Lower leg skin (tissue), 4 donors: ENCODE results near the gene B4GALT3. TPM values are rescaled to one million over a fixed set of nuclear protein-coding genes. Genes with fewer than 3 reads are reported as not detected.
A peak's percentile ranks its signal among the peaks of the same experiment; 100 is the strongest.

Experiments
- DNase-seq, 2 donors: peaks; one replicate each; pipeline ENCODE4 v3.0.0-alpha.2; 2019; ENCODE audit warnings: low spot score in 2 of 2
- H3K4me3 ChIP-seq: fragments of 200-600 bp; sonication (generic); 2 replicates; pipeline ENCODE4 v1.5.1; 2017; ENCODE audit warnings: mild to moderate bottlenecking, low read depth; ENCODE audit not compliant: poor library complexity, severe bottlenecking
- POLR2A ChIP-seq, 2 donors: fragments of 450-650 bp; IDR thresholded peaks; one replicate each; pipeline ENCODE4 v1.6.1; 2016 to 2017; ENCODE audit warnings: antibody characterized with exemption in 2 of 2, mild to moderate bottlenecking in 1 of 2, moderate library complexity in 1 of 2
- WGBS, 2 donors: methylation state at CpG; one replicate each; pipeline ENCODE4 v1.1.5; 2018; 5-methylcytosine and 5-hydroxymethylcytosine counted together
- intact Hi-C: fragments of 100-400 bp; cut with DNase I; formaldehyde crosslinking; loops from one replicate; pipeline ENCODE4 v1.15.0; 2023; ENCODE audit warnings: low total_unique reads
- total RNA-seq, 4 donors: library from RNA; depleted of rRNA; stranded (reverse); fragments of >200 nt; gene quantifications; one replicate each; pipeline ENCODE4 v1.1.0, GENCODE V29; 2016
- TF ChIP-seq, protein P1 (sequence below), 3 donors: fragments of 450-650 bp; IDR thresholded peaks; one replicate each; pipeline ENCODE4 v1.5.1; 2016; ENCODE audit warnings: antibody characterized with exemption in 3 of 3, mild to moderate bottlenecking in 3 of 3, moderate library complexity in 2 of 3

The B4GALT3 gene
- total RNA-seq, 4 donors from 2014 or later, result 40.9 to 49.9 (median 44.0) TPM

DNA sequence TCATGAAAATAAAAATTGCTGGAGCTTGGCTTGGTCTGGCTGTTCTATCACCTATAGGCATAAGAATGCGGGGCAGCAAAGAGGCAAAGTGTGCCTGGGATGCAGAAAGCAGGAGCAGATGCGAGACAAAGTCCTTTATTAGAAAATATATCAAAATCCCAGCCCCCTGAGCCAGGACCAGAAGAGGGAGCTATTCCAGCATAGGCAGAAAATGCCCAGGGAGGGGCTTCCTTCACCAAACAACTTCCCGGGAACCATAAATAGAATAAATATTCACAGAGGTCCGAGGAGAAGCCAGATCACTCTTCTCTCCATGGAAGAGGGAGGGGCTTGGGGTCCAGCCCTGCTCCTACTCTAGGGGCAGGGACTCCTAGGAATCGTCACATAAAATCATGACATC is 6.1 kb downstream of the B4GALT3 start:
- no peak overlapping the region for H3K4me3 ChIP-seq
- TF ChIP-seq, protein P1, sequence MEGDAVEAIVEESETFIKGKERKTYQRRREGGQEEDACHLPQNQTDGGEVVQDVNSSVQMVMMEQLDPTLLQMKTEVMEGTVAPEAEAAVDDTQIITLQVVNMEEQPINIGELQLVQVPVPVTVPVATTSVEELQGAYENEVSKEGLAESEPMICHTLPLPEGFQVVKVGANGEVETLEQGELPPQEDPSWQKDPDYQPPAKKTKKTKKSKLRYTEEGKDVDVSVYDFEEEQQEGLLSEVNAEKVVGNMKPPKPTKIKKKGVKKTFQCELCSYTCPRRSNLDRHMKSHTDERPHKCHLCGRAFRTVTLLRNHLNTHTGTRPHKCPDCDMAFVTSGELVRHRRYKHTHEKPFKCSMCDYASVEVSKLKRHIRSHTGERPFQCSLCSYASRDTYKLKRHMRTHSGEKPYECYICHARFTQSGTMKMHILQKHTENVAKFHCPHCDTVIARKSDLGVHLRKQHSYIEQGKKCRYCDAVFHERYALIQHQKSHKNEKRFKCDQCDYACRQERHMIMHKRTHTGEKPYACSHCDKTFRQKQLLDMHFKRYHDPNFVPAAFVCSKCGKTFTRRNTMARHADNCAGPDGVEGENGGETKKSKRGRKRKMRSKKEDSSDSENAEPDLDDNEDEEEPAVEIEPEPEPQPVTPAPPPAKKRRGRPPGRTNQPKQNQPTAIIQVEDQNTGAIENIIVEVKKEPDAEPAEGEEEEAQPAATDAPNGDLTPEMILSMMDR (IDR thresholded peaks at IDR 0.05), result no peak
- no peak for TF ChIP-seq POLR2A (IDR thresholded peaks at IDR 0.05)
- no peak for DNase-seq
- intact Hi-C loops, result no loop called here
- 58% methylated on average over 5 of the region's 5 CpGs for WGBS, 2 donors

DNA sequence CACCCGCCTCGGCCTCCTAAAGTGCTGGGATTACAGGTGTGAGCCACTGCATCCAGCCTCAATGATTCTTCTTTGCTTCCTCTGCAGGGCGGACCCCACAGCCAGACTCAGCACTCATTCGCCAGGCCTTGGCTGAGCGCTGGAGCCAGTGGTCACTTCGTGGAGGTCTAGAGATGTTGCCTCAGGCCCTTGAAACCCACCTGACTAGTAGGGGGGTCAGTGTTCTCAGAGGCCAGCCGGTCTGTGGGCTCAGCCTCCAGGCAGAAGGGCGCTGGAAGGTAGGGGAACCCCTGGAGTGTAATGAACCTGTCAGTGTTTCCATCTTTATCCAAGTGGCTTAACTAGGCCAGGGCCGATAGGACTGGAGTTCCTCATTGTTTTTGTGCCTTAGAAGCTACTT is 8.4 kb downstream of the B4GALT3 start:
- intact Hi-C loops, result no loop called here
- no peak overlapping the region for H3K4me3 ChIP-seq
- no peak for DNase-seq
- WGBS, 2 donors, result 94% methylated on average over 9 of the region's 9 CpGs
- TF ChIP-seq POLR2A (IDR thresholded peaks at IDR 0.05), result no peak
- TF ChIP-seq, protein P1 (IDR thresholded peaks at IDR 0.05), result no peak

DNA sequence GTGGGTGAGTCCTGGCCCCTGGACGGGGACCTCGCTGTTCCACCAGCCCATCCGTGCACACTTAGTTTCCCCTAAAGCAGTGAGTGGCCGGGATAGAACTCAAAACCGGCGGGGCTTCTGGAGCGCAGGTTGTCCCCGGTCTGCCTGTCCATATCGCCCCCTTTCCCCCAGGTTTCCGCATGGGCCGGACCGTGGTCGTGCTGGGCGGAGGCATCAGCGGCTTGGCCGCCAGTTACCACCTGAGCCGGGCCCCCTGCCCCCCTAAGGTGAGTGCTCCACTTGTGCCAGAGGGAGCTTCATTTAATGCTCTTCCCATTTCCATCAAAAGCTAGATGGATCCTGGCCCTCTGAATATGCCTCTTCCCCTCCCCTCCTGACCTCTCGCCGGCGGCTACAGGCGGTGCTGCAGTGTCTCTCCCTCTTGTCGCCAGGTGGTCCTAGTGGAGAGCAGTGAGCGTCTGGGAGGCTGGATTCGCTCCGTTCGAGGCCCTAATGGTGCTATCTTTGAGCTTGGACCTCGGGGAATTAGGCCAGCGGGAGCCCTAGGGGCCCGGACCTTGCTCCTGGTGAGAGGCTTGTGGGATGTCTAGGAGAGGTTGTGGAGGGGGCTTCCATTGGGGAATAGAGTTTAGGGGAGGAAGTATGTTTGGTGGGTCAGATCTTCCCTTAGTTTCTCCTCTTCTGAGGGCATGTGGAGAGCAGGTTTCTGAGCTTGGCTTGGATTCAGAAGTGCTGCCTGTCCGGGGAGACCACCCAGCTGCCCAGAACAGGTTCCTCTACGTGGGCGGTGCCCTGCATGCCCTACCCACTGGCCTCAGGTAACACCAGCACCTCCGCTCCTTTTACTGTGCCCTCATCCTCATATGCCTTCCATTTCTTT is 10.4 kb downstream of the B4GALT3 start:
- H3K4me3 ChIP-seq, result peak overlapping the region; percentile 59
- TF ChIP-seq, protein P1 (IDR thresholded peaks at IDR 0.05), result no peak
- TF ChIP-seq POLR2A (IDR thresholded peaks at IDR 0.05), result no peak
- intact Hi-C loops, result no loop called here
- no peak for DNase-seq
- WGBS, 2 donors, result 4 to 5% methylated on average over 33 of the region's 33 CpGs

DNA sequence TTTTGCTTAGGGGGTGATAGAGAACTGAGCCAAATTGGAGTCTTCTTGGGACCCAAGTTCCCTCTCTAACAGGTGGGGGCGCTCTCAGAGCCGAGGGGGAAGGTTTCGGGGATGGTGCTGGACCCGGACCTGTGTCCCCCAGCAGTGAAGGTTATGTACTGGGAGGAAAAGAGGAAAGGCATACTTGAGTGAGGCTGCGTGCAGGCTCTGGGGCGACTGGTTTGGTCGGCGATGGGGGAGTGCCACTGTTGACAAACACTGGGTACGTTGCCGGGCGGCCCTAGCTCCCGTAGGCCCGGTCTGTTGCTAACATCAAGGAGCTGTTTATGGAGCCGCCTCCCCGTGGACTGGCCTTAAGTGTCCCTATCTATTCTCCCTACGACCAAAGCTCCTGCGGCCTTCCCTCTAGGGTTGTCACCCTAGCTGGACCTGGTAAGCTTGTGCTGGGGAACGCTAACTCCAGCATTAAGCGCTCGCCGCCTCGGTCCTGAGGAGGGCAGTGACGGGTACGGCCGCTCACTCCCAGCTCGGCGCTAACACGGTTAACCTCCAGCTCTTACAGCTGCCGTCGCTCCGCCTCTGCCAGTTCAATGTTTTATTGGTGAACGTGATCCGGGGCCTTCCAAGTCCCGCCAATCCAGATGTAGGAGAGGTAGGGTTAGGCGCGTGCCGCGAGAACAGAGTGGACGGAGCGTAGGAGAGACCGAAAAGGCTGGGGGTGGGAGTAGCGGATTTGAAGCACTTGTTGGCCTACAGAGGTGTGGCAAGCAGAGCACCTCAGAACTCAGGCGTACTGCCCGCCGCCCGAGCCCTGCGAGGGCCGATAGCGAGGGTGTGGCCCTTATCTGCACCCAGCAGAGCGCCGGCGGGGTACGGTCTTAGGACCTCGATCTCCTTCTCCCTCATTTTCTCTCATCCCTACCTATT is 11.3 kb downstream of the B4GALT3 start, which contains the start of gene PPOX:
Gene PPOX, plus strand, starts transcription at position 685 of the 927 bp plus-strand sequence. CDS start 422 bp downstream, outside the sequence.
- peak within 1 kb of the TSS; percentile 59 for H3K4me3 ChIP-seq
- peak; percentile 98 to 99 for DNase-seq
- WGBS, 2 donors, result 0 to 1% methylated on average over 46 to 49 of the region's 54 CpGs
- TF ChIP-seq POLR2A (IDR thresholded peaks at IDR 0.05), result peak in 1 of 2 donors; percentile 14
- TF ChIP-seq, protein P1 (IDR thresholded peaks at IDR 0.05), result no peak
- intact Hi-C loops, result no loop called here

DNA sequence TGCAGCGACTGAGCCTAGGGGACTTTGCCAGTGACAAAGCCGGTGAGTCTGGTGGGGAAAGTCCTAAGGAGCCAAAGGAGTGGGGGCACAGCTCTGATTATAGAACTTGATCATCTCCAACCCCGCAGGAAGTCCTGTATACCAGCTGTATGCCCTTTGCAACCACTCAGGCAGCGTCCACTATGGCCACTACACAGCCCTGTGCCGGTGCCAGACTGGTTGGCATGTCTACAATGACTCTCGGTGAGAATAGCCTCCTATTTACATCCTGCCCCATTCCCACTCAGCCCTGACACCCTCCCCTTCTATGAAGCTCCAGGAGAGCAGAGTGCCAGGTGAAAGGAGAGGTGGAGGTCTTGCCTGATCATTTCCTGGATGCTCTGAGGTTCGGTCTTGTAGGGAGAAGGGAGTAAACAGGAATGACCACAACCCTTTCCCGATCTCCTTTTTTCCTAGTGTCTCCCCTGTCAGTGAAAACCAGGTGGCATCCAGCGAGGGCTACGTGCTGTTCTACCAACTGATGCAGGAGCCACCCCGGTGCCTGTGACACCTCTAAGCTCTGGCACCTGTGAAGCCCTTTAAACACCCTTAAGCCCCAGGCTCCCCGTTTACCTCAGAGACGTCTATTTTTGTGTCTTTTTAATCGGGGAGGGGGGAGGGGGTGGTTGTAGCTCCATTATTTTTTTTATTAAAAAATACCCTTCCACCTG is 12.3 kb downstream of the B4GALT3 start:
- DNase-seq, result no peak
- H3K4me3 ChIP-seq, result no peak overlapping the region
- WGBS, 2 donors, result 54 to 57% methylated on average over 14 of the region's 14 CpGs
- TF ChIP-seq POLR2A (IDR thresholded peaks at IDR 0.05), result no peak
- TF ChIP-seq, protein P1 (IDR thresholded peaks at IDR 0.05), result no peak
- intact Hi-C loops, result no loop called here
